C4-2B (cell line): ENCODE results near the gene CKMT2.
"Not testable (repeated sequence)": the region's sequence is repeated elsewhere in the genome, so short reads cannot be mapped to it uniquely, and the experiment has no call there.

Experiments
- H3K27ac ChIP-seq: fragments of 450-650 bp; 2 replicates; pipeline ENCODE4 v1.5.1; 2017
- ZFX ChIP-seq: fragments of 450-650 bp; IDR thresholded peaks from 2 replicates; pipeline ENCODE4 v1.6.1; 2017
- TF ChIP-seq, protein P1 (sequence below): fragments of 450-650 bp; conservative IDR thresholded peaks from 2 replicates; pipeline ENCODE4 v1.5.1; 2017; ENCODE audit warnings: mild to moderate bottlenecking

Gene CKMT2

GRCh38 chr5:81249240-81249639, 16.1 kb downstream of the CKMT2 start:
- TF ChIP-seq, protein P1, sequence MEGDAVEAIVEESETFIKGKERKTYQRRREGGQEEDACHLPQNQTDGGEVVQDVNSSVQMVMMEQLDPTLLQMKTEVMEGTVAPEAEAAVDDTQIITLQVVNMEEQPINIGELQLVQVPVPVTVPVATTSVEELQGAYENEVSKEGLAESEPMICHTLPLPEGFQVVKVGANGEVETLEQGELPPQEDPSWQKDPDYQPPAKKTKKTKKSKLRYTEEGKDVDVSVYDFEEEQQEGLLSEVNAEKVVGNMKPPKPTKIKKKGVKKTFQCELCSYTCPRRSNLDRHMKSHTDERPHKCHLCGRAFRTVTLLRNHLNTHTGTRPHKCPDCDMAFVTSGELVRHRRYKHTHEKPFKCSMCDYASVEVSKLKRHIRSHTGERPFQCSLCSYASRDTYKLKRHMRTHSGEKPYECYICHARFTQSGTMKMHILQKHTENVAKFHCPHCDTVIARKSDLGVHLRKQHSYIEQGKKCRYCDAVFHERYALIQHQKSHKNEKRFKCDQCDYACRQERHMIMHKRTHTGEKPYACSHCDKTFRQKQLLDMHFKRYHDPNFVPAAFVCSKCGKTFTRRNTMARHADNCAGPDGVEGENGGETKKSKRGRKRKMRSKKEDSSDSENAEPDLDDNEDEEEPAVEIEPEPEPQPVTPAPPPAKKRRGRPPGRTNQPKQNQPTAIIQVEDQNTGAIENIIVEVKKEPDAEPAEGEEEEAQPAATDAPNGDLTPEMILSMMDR: no peak
- no peak for TF ChIP-seq ZFX
- H3K27ac ChIP-seq: no peak overlapping the region

DNA sequence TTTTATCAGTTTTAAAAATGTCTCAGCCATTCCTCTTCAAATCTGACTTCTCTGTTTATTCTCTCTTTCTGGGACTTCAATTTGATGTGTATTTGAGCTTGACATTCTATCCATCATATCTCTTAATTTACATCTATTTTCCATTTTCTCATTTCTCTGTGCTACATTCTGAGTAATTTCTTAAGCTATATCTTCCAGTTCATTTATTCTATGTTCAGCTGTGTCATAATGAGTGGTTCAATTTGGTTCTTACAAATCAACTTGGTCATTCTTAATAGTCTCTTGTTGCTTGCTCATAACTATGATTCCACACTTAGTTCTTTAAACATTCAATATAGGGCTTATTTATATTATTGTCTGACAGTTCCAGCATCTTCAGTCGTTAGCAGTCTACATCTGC, 16.9 kb downstream of the CKMT2 start:
- no peak overlapping the region for H3K27ac ChIP-seq
- no peak for TF ChIP-seq ZFX
- TF ChIP-seq, protein P1: no peak

- H3K27ac ChIP-seq: no peak overlapping the region
- TF ChIP-seq, protein P1: no peak
- no peak for TF ChIP-seq ZFX
Measured at GRCh38 chr5:81251922-81252321, 18.8 kb downstream of the CKMT2 start.

GRCh38 chr5:81252904-81253303, 19.8 kb downstream of the CKMT2 start:
- no peak overlapping the region for H3K27ac ChIP-seq
- TF ChIP-seq, protein P1: no peak
- TF ChIP-seq ZFX: no peak

- no peak overlapping the region for H3K27ac ChIP-seq
Measured at GRCh38 chr5:81253875-81254274, 20.8 kb downstream of the CKMT2 start.

GRCh38 chr5:81254886-81255559, 21.9 kb downstream of the CKMT2 start:
- TF ChIP-seq ZFX: no peak
- TF ChIP-seq, protein P1: no peak
- H3K27ac ChIP-seq: no peak overlapping the region

More at GRCh38 chr5:81253875-81254274, 20.8 kb downstream of the CKMT2 start:
- no peak for TF ChIP-seq ZFX
- TF ChIP-seq, protein P1: no peak

DNA sequence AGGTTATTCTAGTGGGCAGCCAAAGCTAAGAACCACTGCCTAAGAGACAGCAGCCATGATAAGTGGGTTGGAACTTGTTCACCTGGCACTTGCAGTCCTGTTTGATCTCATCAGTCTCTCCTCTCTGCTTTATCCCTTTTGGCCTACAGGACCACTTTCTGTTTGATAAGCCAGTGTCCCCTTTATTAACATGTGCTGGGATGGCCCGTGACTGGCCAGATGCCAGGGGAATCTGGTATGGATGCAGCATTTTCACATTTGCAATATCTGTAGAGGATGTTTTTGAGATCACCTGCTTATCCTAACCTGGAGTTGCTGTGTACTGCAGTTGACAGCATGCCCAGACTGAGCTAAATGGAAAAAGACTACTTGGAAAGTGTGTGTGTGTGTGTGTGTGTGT, 23.6 kb downstream of the CKMT2 start:
- no peak overlapping the region for H3K27ac ChIP-seq
- no peak for TF ChIP-seq ZFX
- TF ChIP-seq, protein P1: no peak

GRCh38 chr5:81262796-81263195, 29.7 kb downstream of the CKMT2 start:
- not testable (repeated sequence) for H3K27ac ChIP-seq
